ENCODE measurements around the gene NPDC1. TPM values are rescaled to one million over a fixed set of nuclear protein-coding genes. Genes with fewer than 3 reads are reported as not detected.
A peak's percentile ranks its signal among the peaks of the same experiment; 100 is the strongest.

Gene NPDC1
- polyA plus RNA-seq, 3 donors: 0.51 to 2.7 TPM; not detected in 1

DNA sequence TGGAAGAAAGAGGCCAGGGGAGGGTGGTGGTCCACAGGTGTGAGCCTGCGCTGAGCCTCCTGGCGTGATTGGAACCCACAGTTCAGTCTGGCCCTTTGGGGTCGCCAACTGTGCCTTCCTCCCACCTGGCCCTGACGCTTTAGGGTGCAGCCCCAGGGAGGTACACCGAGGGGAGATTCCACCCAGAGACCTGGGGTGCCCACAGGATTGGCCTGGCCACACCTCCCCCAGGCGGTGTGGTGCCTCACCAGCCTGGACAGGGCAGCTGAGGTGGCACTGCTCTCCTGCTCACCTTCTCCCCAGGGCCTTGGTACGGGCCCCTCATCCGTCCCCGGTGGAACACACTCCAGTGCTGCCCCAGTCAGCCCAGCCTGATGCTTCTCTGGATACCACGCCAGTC, 48.6 kb downstream of the NPDC1 start:
- Mint-ChIP-seq H3K4me1 (peaks cover 74% of the 10 kb centered on the region), H3K9me3 (peaks cover 0 to 7% (median 0%) of the 10 kb centered on the region in 7 donors), H3K27me3 (ENCODE audit: low read depth in 3 of 3) (peaks cover 23 to 50% (median 39%) of the 10 kb centered on the region in 3 donors), H3K36me3 (peaks cover 10 to 12% of the 10 kb centered on the region in 2 donors), H3K27ac (peak overlapping the region in 1 of 7 donors; percentile 18), H3K4me3 (peak overlapping the region in 1 of 2 donors; percentile 67)
- no peaks in the 10 kb centered on the region for H3K9me3 ChIP-seq (replicated peaks in 1 of 2; ENCODE audit: control insufficient read depth in 1 of 2, insufficient read depth in 1 of 2, low read length in 2 of 2)
- no peak for DNase-seq
- H3K79me2 ChIP-seq (ENCODE audit: insufficient read depth, low read length): peaks cover 20% of the 10 kb centered on the region
- no peak overlapping the region for H3K4me2 ChIP-seq (replicated peaks; ENCODE audit: extremely low read depth, low read length, poor library complexity, severe bottlenecking)
- H3K36me3 ChIP-seq (replicated peaks in 1 of 2; ENCODE audit: control insufficient read depth in 1 of 2, insufficient read depth in 2 of 2, low read length in 2 of 2): peaks cover 6 to 9% of the 10 kb centered on the region in 2 donors
- H2AFZ ChIP-seq (ENCODE audit: insufficient read depth, low read depth, low read length, poor library complexity, severe bottlenecking): peak overlapping the region; percentile 22
- TF ChIP-seq, protein P1, sequence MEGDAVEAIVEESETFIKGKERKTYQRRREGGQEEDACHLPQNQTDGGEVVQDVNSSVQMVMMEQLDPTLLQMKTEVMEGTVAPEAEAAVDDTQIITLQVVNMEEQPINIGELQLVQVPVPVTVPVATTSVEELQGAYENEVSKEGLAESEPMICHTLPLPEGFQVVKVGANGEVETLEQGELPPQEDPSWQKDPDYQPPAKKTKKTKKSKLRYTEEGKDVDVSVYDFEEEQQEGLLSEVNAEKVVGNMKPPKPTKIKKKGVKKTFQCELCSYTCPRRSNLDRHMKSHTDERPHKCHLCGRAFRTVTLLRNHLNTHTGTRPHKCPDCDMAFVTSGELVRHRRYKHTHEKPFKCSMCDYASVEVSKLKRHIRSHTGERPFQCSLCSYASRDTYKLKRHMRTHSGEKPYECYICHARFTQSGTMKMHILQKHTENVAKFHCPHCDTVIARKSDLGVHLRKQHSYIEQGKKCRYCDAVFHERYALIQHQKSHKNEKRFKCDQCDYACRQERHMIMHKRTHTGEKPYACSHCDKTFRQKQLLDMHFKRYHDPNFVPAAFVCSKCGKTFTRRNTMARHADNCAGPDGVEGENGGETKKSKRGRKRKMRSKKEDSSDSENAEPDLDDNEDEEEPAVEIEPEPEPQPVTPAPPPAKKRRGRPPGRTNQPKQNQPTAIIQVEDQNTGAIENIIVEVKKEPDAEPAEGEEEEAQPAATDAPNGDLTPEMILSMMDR (IDR thresholded peaks at IDR 0.05): no peak
- peaks cover 0 to 41% of the 10 kb centered on the region in 2 donors for H3K27me3 ChIP-seq (ENCODE audit: control insufficient read depth in 2 of 2, insufficient read depth in 2 of 2, low read length in 2 of 2)
- peak overlapping the region; percentile 32 for H3K9ac ChIP-seq (ENCODE audit: insufficient read depth, low read length, poor library complexity, severe bottlenecking)
- peaks cover 30% of the 10 kb centered on the region for H4K20me1 ChIP-seq (ENCODE audit: insufficient read depth, low read length)
- intact Hi-C loops (cut with micrococcal nuclease): loop anchor here in 1 of 2 donors (5.0 kb wide), 1 partner anchor 35 kb away; the partner anchor contains the start of gene FUT7
- H3K27ac ChIP-seq (ENCODE audit: low read depth in 1 of 2, low read length in 2 of 2): no peak overlapping the region
- WGBS (ENCODE audit: insufficient coverage): 73% methylated on average over 10 of the region's 10 CpGs
- H3K4me1 ChIP-seq (ENCODE audit: control insufficient read depth in 1 of 2, insufficient read depth in 2 of 2, low read length in 2 of 2): peaks cover 80 to 95% of the 10 kb centered on the region in 2 donors
- H3K4me3 ChIP-seq (replicated peaks in 1 of 3; ENCODE audit: low read depth in 2 of 3, low read length in 3 of 3): no peak overlapping the region

DNA sequence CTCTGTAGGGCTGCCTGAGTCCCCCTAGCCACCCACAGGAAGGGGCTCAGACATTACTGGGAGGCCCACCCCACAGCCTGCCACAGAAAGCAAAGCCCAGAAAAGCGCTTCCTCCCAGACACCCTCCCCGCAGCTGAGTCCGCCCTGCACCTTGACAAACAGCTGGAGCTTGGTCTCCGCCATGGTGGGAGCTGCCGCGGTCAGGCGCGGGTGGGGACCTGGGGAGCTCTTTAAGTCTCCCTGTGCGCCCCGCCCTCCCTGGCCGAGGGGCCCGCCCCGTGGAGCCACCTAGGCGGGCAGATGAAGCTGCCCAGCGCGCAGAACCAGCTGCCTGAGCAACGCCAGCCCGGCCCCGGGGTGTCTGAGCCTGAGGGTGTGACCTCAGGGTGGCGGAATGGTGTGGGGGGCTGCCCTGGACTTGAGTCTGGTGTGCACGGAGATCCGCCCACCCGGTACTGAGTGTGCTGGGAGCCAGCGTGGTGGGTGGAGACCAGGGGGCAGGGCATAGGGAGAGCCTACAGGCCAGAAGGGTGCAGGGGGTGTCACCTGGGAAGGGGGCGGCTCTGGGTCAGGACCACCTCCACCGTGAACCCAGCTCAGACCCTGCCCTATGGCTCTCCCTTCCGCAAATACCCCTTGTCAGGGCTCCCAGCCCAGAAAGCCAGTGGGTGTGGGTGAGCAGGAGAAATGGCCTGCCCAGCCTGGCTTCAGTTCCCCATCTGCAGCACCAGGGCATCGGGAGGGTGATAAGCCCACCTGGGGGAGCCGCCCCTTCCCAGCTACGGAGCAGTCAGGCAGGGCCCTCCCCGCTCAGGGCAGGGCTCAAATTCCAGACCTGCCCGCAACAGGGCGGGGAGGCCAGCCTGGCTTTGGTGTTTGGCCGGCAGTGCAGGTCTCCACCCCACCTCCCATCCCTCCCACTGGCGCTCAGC, 49.4 kb downstream of the NPDC1 start, which contains the start of gene CLIC3:
TSS of gene CLIC3 (minus strand) at position 208 of the 932 bp plus-strand sequence. CDS start at position 183, 25 bp downstream.
- no peak within 1 kb of the TSS for H3K27ac ChIP-seq (ENCODE audit: low read depth in 1 of 2, low read length in 2 of 2)
- H3K27ac Mint-ChIP-seq: peak within 1 kb of the TSS in 2 of 7 donors; percentile 20 to 31
- peaks cover 23 to 50% (median 39%) of the 10 kb centered on the region in 3 donors for H3K27me3 Mint-ChIP-seq (ENCODE audit: low read depth in 3 of 3)
- peaks cover 30% of the 10 kb centered on the region for H4K20me1 ChIP-seq (ENCODE audit: insufficient read depth, low read length)
- peaks cover 6 to 9% of the 10 kb centered on the region in 2 donors for H3K36me3 ChIP-seq (replicated peaks in 1 of 2; ENCODE audit: control insufficient read depth in 1 of 2, insufficient read depth in 2 of 2, low read length in 2 of 2)
- peak within 1 kb of the TSS; percentile 62 for H3K4me2 ChIP-seq (replicated peaks; ENCODE audit: extremely low read depth, low read length, poor library complexity, severe bottlenecking)
- H3K4me1 Mint-ChIP-seq: peaks cover 70% of the 10 kb centered on the region
- H3K4me1 ChIP-seq (ENCODE audit: control insufficient read depth in 1 of 2, insufficient read depth in 2 of 2, low read length in 2 of 2): peaks cover 76 to 93% of the 10 kb centered on the region in 2 donors
- TF ChIP-seq, protein P1 (IDR thresholded peaks at IDR 0.05): no peak
- H3K4me3 ChIP-seq (replicated peaks in 1 of 3; ENCODE audit: low read depth in 2 of 3, low read length in 3 of 3): peak within 1 kb of the TSS in 1 of 3 experiments; percentile 49
- peak within 1 kb of the TSS; percentile 37 to 83 for H3K4me3 Mint-ChIP-seq
- intact Hi-C loops (cut with micrococcal nuclease): loop anchor here in 1 of 2 donors (5.0 kb wide), 1 partner anchor 36 kb away; the partner anchor contains the start of gene FUT7
- peaks cover 20% of the 10 kb centered on the region for H3K79me2 ChIP-seq (ENCODE audit: insufficient read depth, low read length)
- no peaks in the 10 kb centered on the region for H3K9me3 ChIP-seq (replicated peaks in 1 of 2; ENCODE audit: control insufficient read depth in 1 of 2, insufficient read depth in 1 of 2, low read length in 2 of 2)
- peaks cover 0 to 8% (median 0%) of the 10 kb centered on the region in 7 donors for H3K9me3 Mint-ChIP-seq
- peak within 1 kb of the TSS; percentile 43 for H2AFZ ChIP-seq (ENCODE audit: insufficient read depth, low read depth, low read length, poor library complexity, severe bottlenecking)
- 5% methylated on average over 27 of the region's 35 CpGs for WGBS (ENCODE audit: insufficient coverage)
- peaks cover 10 to 12% of the 10 kb centered on the region in 2 donors for H3K36me3 Mint-ChIP-seq
- H3K27me3 ChIP-seq (ENCODE audit: control insufficient read depth in 2 of 2, insufficient read depth in 2 of 2, low read length in 2 of 2): peaks cover 0 to 41% of the 10 kb centered on the region in 2 donors
- peak within 1 kb of the TSS; percentile 32 for H3K9ac ChIP-seq (ENCODE audit: insufficient read depth, low read length, poor library complexity, severe bottlenecking)
- DNase-seq: no peak

Measured in CD14-positive monocyte (primary cell).